ENCODE measurements around the gene SLC9A9. TPM values are rescaled to one million over a fixed set of nuclear protein-coding genes. Genes with fewer than 3 reads are reported as not detected.

SLC9A9 gene
- polyA plus RNA-seq, 1 of the 3 experiments (the other 2 are of a cell fraction), result 0.05 TPM

- no peaks in the 10 kb centered on the region for H3F3A ChIP-seq (replicated peaks; ENCODE audit: insufficient read depth)
- no peaks in the 10 kb centered on the region for H4K20me1 ChIP-seq (ENCODE audit: insufficient read depth)
- H2AFZ ChIP-seq (ENCODE audit: low read depth), result no peak overlapping the region
- no peak overlapping the region for H3K9ac ChIP-seq
- ChIA-PET CTCF (no interaction called here), POLR2A (no interaction called here)
- no peak overlapping the region for H3K27ac ChIP-seq (ENCODE audit: low read depth in 2 of 2, low read length in 1 of 2)
- no peaks in the 10 kb centered on the region for H3K9me3 ChIP-seq
- no peaks in the 10 kb centered on the region for H3K27me3 ChIP-seq (ENCODE audit: insufficient read depth)
- H3K4me1 ChIP-seq (ENCODE audit: control insufficient read depth in 1 of 2, insufficient read depth in 2 of 2, low read depth in 1 of 2, low read length in 1 of 2), result no peaks in the 10 kb centered on the region
- no peak for TF ChIP-seq EP300 (IDR thresholded peaks at IDR 0.05; ENCODE audit: borderline replicate concordance in 1 of 2, low read depth in 1 of 2, low read length in 1 of 2)
- TF ChIP-seq TEAD4 (IDR thresholded peaks at IDR 0.05; ENCODE audit: borderline replicate concordance, insufficient read depth), result no peak
- no peak for TF ChIP-seq JUND (IDR thresholded peaks at IDR 0.05)
- no peak for TF ChIP-seq MEF2A (IDR thresholded peaks at IDR 0.05; ENCODE audit: borderline replicate concordance, low read depth)
- 2% methylated on average over 2 of the region's 2 CpGs for WGBS (ENCODE audit: low lambda C conversion rate)
- H3K79me2 ChIP-seq (ENCODE audit: insufficient read depth), result no peaks in the 10 kb centered on the region
- H3K9me2 ChIP-seq, result no peaks in the 10 kb centered on the region
- H3K4me2 ChIP-seq, result no peak overlapping the region
- DNase-seq, result no peak
- H3K36me3 ChIP-seq (replicated peaks in 1 of 2; ENCODE audit: control insufficient read depth in 1 of 2, insufficient read depth in 2 of 2, low read length in 1 of 2), result no peaks in the 10 kb centered on the region
- peak overlapping the region in 1 of 2 experiments; percentile 12; a peak in 1 of 4 replicates for H3K4me3 ChIP-seq (ENCODE audit: low read depth in 2 of 2, low read length in 1 of 2)
Observed at GRCh38 chr3:143831208-143831607, 17.1 kb downstream of the SLC9A9 start.

GRCh38 chr3:143830786-143831185, 17.5 kb downstream of the SLC9A9 start:
- H3K27me3 ChIP-seq (ENCODE audit: insufficient read depth), result no peaks in the 10 kb centered on the region
- no peaks in the 10 kb centered on the region for H3K4me1 ChIP-seq (ENCODE audit: control insufficient read depth in 1 of 2, insufficient read depth in 2 of 2, low read depth in 1 of 2, low read length in 1 of 2)
- H3K79me2 ChIP-seq (ENCODE audit: insufficient read depth), result no peaks in the 10 kb centered on the region
- no peaks in the 10 kb centered on the region for H3K9me3 ChIP-seq
- no peaks in the 10 kb centered on the region for H4K20me1 ChIP-seq (ENCODE audit: insufficient read depth)
- H3K9me2 ChIP-seq, result no peaks in the 10 kb centered on the region
- H3K36me3 ChIP-seq (replicated peaks in 1 of 2; ENCODE audit: control insufficient read depth in 1 of 2, insufficient read depth in 2 of 2, low read length in 1 of 2), result no peaks in the 10 kb centered on the region
- ChIA-PET CTCF (no interaction called here), POLR2A (no interaction called here)
- H2AFZ ChIP-seq (ENCODE audit: low read depth), result no peak overlapping the region
- H3K4me2 ChIP-seq, result no peak overlapping the region
- TF ChIP-seq TAF1 (IDR thresholded peaks at IDR 0.05; ENCODE audit: borderline replicate concordance, low read depth, low read length) (no peak), EP300 (IDR thresholded peaks at IDR 0.05; ENCODE audit: borderline replicate concordance in 1 of 2, low read depth in 1 of 2, low read length in 1 of 2) (no peak), ELF1 (IDR thresholded peaks at IDR 0.05) (no peak), ZBTB33 (IDR thresholded peaks at IDR 0.05; ENCODE audit: borderline replicate concordance, low read depth) (no peak), GABPA (IDR thresholded peaks at IDR 0.05; ENCODE audit: low read depth) (no peak), MXI1 (IDR thresholded peaks at IDR 0.05; ENCODE audit: low read depth, low read length) (no peak), NFIC (IDR thresholded peaks at IDR 0.05; ENCODE audit: borderline replicate concordance) (no peak), POLR2AphosphoS5 (IDR thresholded peaks at IDR 0.05; ENCODE audit: low read depth, low read length) (no peak), YY1 (IDR thresholded peaks at IDR 0.05; ENCODE audit: low read depth) (no peak)
- TF ChIP-seq, protein P1, sequence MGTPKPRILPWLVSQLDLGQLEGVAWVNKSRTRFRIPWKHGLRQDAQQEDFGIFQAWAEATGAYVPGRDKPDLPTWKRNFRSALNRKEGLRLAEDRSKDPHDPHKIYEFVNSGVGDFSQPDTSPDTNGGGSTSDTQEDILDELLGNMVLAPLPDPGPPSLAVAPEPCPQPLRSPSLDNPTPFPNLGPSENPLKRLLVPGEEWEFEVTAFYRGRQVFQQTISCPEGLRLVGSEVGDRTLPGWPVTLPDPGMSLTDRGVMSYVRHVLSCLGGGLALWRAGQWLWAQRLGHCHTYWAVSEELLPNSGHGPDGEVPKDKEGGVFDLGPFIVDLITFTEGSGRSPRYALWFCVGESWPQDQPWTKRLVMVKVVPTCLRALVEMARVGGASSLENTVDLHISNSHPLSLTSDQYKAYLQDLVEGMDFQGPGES (IDR thresholded peaks at IDR 0.05; ENCODE audit: low read depth, low read length), result no peak
- no peaks in the 10 kb centered on the region for H3F3A ChIP-seq (replicated peaks; ENCODE audit: insufficient read depth)
- no peak overlapping the region for H3K9ac ChIP-seq
- DNase-seq, result no peak
- peak overlapping the region in 1 of 2 experiments; percentile 12; a peak in 1 of 4 replicates for H3K4me3 ChIP-seq (ENCODE audit: low read depth in 2 of 2, low read length in 1 of 2)
- H3K27ac ChIP-seq (ENCODE audit: low read depth in 2 of 2, low read length in 1 of 2), result no peak overlapping the region

Measured in SK-N-SH (cell line).